Measurements from ENCODE around the gene CD209. TPM values are rescaled to one million over a fixed set of nuclear protein-coding genes. Genes with fewer than 3 reads are reported as not detected.

Gene CD209
- total and polyA plus RNA-seq, 4 donors = 0.57 to 3.3 (median 1.8) TPM

DNA sequence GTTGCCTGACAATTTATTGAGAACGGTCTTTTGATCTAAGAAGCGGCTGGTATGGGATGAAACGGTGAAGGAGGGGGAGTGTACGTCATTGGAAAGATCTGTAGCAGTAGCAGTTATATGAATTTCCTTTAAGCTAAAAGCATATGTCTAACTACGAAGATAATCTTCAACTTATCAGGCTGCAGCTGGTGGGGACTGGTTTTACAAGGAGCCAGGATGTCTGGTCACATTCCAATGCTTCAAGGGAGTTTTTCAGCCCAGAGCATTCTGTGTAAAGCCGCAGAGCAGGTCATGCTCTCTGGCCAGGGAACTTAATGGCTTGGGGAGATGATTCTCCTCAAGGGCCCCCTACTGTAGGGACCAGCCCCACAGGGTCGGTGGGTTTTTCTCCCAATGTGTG is 44.9 kb upstream of the CD209 start:
- ATAC-seq (ENCODE audit: insufficient read depth, low FRiP score) (no peak), DNase-seq (peak in 2 of 3 donors; percentile 26 to 65)
- peaks cover 0 to 23% (median 16%) of the 10 kb centered on the region in 3 donors for H3K27me3 ChIP-seq (ENCODE audit: control insufficient read depth in 3 of 3, insufficient read depth in 3 of 3, low read length in 2 of 3)
- WGBS, 2 donors = 56 to 75% methylated on average over 7 of the region's 7 CpGs
- no peaks in the 10 kb centered on the region for H3K36me3 ChIP-seq (ENCODE audit: control insufficient read depth in 4 of 4, insufficient read depth in 4 of 4, low read length in 4 of 4)
- TF ChIP-seq, protein P1, sequence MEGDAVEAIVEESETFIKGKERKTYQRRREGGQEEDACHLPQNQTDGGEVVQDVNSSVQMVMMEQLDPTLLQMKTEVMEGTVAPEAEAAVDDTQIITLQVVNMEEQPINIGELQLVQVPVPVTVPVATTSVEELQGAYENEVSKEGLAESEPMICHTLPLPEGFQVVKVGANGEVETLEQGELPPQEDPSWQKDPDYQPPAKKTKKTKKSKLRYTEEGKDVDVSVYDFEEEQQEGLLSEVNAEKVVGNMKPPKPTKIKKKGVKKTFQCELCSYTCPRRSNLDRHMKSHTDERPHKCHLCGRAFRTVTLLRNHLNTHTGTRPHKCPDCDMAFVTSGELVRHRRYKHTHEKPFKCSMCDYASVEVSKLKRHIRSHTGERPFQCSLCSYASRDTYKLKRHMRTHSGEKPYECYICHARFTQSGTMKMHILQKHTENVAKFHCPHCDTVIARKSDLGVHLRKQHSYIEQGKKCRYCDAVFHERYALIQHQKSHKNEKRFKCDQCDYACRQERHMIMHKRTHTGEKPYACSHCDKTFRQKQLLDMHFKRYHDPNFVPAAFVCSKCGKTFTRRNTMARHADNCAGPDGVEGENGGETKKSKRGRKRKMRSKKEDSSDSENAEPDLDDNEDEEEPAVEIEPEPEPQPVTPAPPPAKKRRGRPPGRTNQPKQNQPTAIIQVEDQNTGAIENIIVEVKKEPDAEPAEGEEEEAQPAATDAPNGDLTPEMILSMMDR (IDR thresholded peaks at IDR 0.05; ENCODE audit: control extremely low read depth, extremely low read depth) = no peak
- no peak overlapping the region for H3K4me3 ChIP-seq
- no peak overlapping the region for H3K9ac ChIP-seq (ENCODE audit: insufficient read depth in 1 of 2, low read length in 2 of 2)
- H3K27ac ChIP-seq (ENCODE audit: low read depth in 1 of 2, low read length in 1 of 2) = no peak overlapping the region
- H3K4me1 ChIP-seq (ENCODE audit: control insufficient read depth in 5 of 5, insufficient read depth in 5 of 5, low read length in 5 of 5) = peaks cover 0 to 6% (median 0%) of the 10 kb centered on the region in 5 donors
- peaks cover 0 to 2% (median 0%) of the 10 kb centered on the region in 4 donors for H3K9me3 ChIP-seq (ENCODE audit: control insufficient read depth in 4 of 4, insufficient read depth in 3 of 4, low read length in 3 of 4)

DNA sequence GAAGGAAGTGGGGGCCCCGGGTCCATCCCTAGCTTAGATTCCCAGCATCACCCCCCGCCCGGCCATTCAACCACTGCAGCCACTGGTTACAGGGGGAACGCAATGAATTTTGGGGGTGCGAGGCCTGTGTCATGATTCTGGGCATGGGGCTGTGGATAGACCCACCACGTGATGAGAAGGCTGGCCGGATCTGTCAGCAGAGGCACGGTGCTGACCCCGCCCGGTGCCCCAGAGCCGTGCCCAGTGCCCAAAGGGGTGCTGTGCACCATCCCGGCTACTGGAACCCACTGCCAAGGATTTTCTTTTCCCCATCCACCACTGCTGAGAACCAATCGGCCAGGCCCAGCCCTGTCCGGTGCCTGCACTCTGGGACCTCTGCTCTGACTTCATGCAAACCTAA is 43.1 kb upstream of the CD209 start:
- WGBS, 2 donors = 91 to 92% methylated on average over 14 of the region's 14 CpGs
- no peaks in the 10 kb centered on the region for H3K36me3 ChIP-seq (ENCODE audit: control insufficient read depth in 4 of 4, insufficient read depth in 4 of 4, low read length in 4 of 4)
- peaks cover 0 to 23% (median 20%) of the 10 kb centered on the region in 3 donors for H3K27me3 ChIP-seq (ENCODE audit: control insufficient read depth in 3 of 3, insufficient read depth in 3 of 3, low read length in 2 of 3)

DNA sequence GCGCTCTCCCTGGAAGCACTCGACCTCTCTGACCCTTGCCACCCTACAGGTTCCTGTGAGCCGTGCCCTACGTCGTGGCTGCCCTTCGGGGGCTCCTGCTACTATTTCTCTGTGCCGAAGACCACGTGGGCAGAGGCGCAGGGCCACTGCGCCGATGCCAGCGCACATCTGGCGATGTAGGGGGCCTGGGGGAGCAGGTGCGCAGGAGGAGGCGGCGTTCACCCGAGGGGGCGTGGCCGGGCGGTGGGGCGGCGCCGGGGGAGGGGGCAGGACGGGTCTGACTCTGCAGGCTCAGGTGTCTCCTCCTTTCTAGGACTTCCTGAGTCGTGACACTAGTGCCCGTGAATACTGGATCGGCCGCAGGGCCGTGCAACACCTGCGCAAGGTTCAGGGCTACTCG is 42.1 kb upstream of the CD209 start:
- TF ChIP-seq, protein P1 (IDR thresholded peaks at IDR 0.05; ENCODE audit: control extremely low read depth, extremely low read depth) = no peak
- H3K27me3 ChIP-seq (ENCODE audit: control insufficient read depth in 3 of 3, insufficient read depth in 3 of 3, low read length in 2 of 3) = peaks cover 0 to 23% (median 20%) of the 10 kb centered on the region in 3 donors
- peaks cover 0 to 6% (median 0%) of the 10 kb centered on the region in 5 donors for H3K4me1 ChIP-seq (ENCODE audit: control insufficient read depth in 5 of 5, insufficient read depth in 5 of 5, low read length in 5 of 5)
- WGBS, 2 donors = 13 to 17% methylated on average over 28 to 31 of the region's 31 CpGs
- peak overlapping the region; percentile 3 for H3K4me3 ChIP-seq
- ATAC-seq (ENCODE audit: insufficient read depth, low FRiP score) (no peak), DNase-seq (no peak)
- no peak overlapping the region for H3K27ac ChIP-seq (ENCODE audit: low read depth in 1 of 2, low read length in 1 of 2)
- H3K9ac ChIP-seq (ENCODE audit: insufficient read depth in 1 of 2, low read length in 2 of 2) = no peak overlapping the region
- H3K36me3 ChIP-seq (ENCODE audit: control insufficient read depth in 4 of 4, insufficient read depth in 4 of 4, low read length in 4 of 4) = no peaks in the 10 kb centered on the region
- peaks cover 0 to 2% (median 0%) of the 10 kb centered on the region in 4 donors for H3K9me3 ChIP-seq (ENCODE audit: control insufficient read depth in 4 of 4, insufficient read depth in 3 of 4, low read length in 3 of 4)

More for the DNA sequence above, 43.1 kb upstream of the CD209 start:
- H3K4me3 ChIP-seq = no peak overlapping the region
- TF ChIP-seq, protein P1 (IDR thresholded peaks at IDR 0.05; ENCODE audit: control extremely low read depth, extremely low read depth) = no peak
- H3K4me1 ChIP-seq (ENCODE audit: control insufficient read depth in 5 of 5, insufficient read depth in 5 of 5, low read length in 5 of 5) = peaks cover 0 to 6% (median 0%) of the 10 kb centered on the region in 5 donors
- DNase-seq = no peak
- H3K9ac ChIP-seq (ENCODE audit: insufficient read depth in 1 of 2, low read length in 2 of 2) = no peak overlapping the region
- no peak for ATAC-seq (ENCODE audit: insufficient read depth, low FRiP score)
- H3K27ac ChIP-seq (ENCODE audit: low read depth in 1 of 2, low read length in 1 of 2) = no peak overlapping the region
- peaks cover 0 to 2% (median 0%) of the 10 kb centered on the region in 4 donors for H3K9me3 ChIP-seq (ENCODE audit: control insufficient read depth in 4 of 4, insufficient read depth in 3 of 4, low read length in 3 of 4)

DNA sequence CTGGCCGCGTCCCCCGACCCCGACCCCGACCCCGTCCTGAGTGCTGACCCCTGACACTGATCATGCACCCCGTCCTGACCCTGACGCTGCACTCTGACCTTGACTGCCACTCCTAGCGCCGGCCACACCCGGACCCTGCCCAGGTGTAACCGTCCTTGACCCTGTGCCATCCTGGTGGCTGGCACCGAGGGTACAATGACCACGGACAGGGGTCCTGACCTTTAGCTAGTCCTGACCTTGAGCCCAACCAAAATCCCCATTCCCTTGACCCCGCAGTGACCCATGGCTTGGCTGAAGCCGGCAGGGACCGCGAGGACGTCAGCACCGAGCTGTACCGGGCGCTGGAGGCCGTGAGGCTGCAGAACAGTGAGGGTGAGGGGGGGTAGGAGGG is 41.6 kb upstream of the CD209 start:
- ATAC-seq (ENCODE audit: insufficient read depth, low FRiP score) = no peak
- peak overlapping the region; percentile 3 for H3K4me3 ChIP-seq
- H3K36me3 ChIP-seq (ENCODE audit: control insufficient read depth in 4 of 4, insufficient read depth in 4 of 4, low read length in 4 of 4) = no peaks in the 10 kb centered on the region
- peaks cover 0 to 23% (median 20%) of the 10 kb centered on the region in 3 donors for H3K27me3 ChIP-seq (ENCODE audit: control insufficient read depth in 3 of 3, insufficient read depth in 3 of 3, low read length in 2 of 3)
- no peak overlapping the region for H3K27ac ChIP-seq (ENCODE audit: low read depth in 1 of 2, low read length in 1 of 2)
- H3K4me1 ChIP-seq (ENCODE audit: control insufficient read depth in 5 of 5, insufficient read depth in 5 of 5, low read length in 5 of 5) = peaks cover 0 to 6% (median 0%) of the 10 kb centered on the region in 5 donors
- TF ChIP-seq, protein P1 (IDR thresholded peaks at IDR 0.05; ENCODE audit: control extremely low read depth, extremely low read depth) = no peak
- H3K9ac ChIP-seq (ENCODE audit: insufficient read depth in 1 of 2, low read length in 2 of 2) = no peak overlapping the region
- DNase-seq = no peak
- peaks cover 0 to 2% (median 0%) of the 10 kb centered on the region in 4 donors for H3K9me3 ChIP-seq (ENCODE audit: control insufficient read depth in 4 of 4, insufficient read depth in 3 of 4, low read length in 3 of 4)
- WGBS, 2 donors = 2 to 4% methylated on average over 20 to 23 of the region's 23 CpGs
